ENCODE results near the gene TEX35.

GRCh38 chr1:178530502-178530901 lies 17.6 kb downstream of the TEX35 start:
- no peak for TF ChIP-seq CTCF (IDR thresholded peaks at IDR 0.05; ENCODE audit: borderline replicate concordance, extremely low read depth, low read length, poor library complexity, severe bottlenecking)
- no peak for TF ChIP-seq EZH2 (IDR thresholded peaks at IDR 0.05; ENCODE audit: borderline replicate concordance, low read depth, low read length, severe bottlenecking)

All from DND-41 (cell line).